Activated CD4-positive, CD25-positive, alpha-beta regulatory T cell (primary cell): ENCODE measurements around the gene KLHL29.

Experiments used
- DNase-seq, 4 experiments: peaks; one replicate each; lab custom pipeline; 2025; lab: John Stamatoyannopoulos, UW

KLHL29 gene

DNA sequence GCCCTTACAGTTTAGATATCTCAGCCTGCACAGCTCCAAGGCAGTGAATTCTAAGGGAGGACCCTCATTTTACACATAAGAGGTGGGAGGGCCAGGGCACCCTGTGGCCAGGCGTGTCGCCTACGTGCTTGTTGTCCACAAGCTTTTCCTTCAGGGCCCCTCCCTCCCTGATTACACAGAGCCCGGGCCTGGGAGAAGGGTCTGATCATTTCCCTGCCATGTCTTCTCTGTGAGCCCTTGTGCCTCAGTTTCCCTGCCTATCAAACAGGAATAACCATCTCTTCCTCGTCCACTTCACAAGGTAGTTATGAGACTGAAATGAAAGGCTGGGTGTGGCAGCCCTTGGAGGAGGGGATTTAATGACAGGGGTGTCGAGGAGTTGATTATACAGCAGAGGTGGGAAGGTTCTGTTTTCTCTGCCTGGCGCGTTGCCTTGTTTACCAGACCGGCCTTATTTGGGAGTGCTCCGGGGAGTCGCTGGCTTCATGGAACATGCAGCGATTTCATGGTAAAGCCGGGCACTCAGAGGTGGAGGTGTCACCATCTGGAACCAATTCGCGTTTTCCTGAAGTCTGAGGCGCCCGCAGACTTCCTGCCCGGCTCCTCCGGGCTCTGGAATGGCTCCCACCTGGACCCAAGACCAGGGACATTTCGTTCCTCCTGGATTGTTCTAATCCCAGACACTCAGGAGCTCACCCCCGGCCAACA is 208.9 kb downstream of the KLHL29 start:
- no peak for DNase-seq

- no peak for DNase-seq
Measured at GRCh38 chr2:23594460-23594825, 209.5 kb downstream of the KLHL29 start.

DNA sequence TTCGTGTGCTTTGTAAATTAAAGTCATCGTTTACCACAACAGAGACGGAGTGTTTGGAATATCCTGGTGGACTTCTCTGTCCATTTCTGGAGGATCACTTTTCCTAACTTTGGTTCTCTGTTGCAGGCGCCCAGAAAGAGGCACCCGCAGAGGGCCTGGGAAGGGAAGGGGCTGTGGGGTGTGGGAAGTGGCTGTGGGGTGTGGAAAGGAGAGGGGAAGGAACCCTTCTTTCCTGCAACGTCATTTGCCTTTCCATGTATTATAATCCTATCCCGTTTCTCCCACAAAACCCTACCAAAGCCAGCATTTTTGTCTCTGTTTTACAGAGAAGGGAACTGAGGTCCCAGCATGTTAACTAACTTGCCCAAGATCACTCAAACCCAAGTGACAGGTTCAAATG is 210.0 kb downstream of the KLHL29 start:
- no peak for DNase-seq

GRCh38 chr2:23595601-23596251 is 210.7 kb downstream of the KLHL29 start:
- DNase-seq = no peak

DNA sequence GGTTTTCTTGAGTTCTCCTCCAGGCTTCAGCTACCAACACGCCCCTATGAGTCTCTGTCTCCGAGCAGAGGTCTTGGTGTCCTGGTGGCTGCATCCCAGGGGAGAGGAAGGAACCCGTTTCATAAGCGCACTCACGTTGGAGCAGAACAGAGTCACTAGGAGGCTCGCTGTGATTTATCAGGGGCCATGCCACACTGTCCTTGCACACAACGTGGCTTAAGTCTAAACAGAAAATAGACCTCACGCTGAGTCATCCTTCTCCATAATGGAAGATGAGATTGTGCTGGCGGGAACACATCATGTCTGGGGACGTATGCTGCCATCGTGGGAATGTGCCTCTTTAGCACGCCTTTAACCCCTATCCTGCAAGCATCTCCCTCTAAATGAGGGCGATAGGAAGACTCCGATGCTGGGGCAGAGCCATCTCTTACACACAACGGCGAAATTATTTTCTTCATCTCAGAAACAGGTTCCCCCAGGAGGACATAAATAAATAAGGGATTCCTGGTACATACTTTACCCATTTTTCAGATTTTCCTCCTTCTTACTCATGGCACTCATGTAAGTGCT is 211.4 kb downstream of the KLHL29 start:
- DNase-seq = no peak

DNA sequence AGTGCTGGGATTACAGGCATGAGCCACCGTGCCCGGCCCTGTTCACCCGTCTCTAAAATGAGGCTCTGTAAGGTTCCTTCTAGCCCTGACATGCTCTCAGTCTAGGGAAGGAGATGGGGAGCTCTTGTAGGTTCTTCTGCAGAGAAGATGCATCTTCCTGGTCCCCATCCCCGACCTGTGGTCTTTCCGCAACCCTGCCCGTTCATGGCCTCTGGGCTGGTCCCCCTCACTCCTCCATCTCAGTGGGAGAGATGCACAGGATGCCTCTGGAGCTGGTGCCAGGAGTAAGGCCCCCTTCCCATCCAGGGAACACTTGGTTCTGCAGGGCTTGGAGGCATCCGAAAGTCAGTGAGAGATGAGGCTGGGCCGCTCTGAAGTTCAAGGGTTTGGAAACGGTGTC is 212.7 kb downstream of the KLHL29 start:
- DNase-seq = no peak

DNA sequence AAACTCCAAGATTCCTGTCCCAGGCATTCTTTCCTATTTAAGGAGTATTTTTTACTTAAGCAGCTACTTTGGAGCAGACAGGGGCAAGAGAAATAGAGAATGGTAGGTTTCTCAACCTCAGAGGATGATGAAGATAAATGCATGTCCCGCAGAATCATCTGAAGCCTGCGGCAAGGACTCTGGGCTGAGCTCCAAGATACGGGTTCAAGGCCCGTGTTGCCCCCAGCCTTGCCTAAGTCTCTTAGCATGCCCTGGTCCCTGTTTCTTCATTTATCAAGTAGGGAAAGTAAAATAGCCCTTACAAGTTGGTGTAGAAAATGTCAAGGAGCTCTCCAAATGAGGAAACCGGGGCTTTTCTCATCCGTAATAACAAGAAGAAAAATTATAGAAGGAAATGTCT is 214.0 kb downstream of the KLHL29 start:
- DNase-seq = no peak

DNA sequence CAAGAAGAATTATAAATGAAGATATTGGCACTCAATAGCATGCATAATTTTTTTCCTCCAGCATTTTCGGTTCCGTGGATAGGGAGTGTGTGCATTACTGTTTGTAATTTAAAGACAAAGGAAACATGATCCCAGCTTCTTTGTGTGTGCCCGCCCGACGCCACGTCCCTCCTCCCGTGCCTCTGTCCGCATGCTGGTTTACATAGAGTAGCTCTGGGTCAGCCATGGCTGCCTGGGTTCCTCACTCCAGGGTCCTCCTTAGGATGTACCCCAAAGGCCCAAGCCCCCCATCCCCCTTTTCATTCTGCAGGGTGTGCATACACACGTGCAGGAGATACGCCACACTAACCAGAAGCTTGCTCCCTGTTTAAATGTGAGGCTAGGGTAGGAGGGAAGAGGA is 214.7 kb downstream of the KLHL29 start:
- no peak for DNase-seq

GRCh38 chr2:23600346-23600745 is 215.4 kb downstream of the KLHL29 start:
- no peak for DNase-seq

DNA sequence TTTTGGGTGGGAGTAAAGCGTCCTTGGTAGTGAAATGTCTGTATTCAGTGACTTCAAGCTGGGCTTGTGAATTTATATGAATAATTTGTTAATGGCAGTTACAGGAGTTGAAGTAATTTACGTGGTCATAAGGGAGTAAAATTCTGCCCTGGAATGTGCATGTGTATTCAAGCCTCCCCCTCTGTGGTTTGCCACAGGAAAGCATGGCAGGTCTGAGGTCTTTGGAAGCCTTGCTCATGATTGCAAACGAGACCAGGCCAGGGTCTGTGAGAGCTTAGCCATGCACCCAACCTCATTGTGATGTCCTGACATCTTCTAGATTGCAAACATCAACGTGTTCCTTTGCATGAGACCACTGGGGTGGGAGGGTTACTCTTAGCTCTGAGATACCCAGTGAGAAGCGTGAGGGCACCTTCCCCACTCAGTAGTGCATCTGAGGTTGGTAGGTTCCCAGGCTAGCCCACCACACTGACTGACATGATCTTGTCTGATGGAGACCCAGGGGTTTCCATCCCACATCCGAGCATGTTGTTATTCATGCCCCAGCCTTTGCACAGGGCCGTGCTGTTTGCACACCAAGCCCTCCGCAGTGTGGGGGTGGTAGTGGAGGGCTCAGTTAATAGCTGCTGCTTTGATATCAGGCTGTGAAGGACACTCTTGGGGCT is 216.5 kb downstream of the KLHL29 start:
- DNase-seq = no peak

- no peak for DNase-seq
Measured at GRCh38 chr2:23602116-23602515, 217.1 kb downstream of the KLHL29 start.

DNA sequence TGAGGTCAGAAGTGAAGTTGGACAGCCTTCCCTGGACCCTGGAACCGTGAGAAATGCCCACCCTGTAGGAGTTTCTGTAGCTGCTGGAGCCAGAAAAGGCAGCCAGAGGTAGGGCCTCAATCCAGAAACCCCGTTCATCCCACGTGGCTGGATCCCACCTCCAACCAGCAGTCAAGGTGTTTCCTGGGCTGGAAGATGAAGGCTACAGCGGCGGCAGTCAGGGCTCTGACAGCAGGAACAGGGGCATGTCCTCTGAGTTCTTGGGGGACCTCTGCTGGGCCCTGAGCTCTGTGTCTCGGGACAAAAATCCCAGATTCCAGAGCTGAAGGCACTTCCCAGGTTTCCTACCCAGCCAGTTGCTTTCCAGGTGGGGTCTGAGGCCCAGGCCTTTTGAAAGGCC is 218.2 kb downstream of the KLHL29 start:
- DNase-seq = no peak

DNA sequence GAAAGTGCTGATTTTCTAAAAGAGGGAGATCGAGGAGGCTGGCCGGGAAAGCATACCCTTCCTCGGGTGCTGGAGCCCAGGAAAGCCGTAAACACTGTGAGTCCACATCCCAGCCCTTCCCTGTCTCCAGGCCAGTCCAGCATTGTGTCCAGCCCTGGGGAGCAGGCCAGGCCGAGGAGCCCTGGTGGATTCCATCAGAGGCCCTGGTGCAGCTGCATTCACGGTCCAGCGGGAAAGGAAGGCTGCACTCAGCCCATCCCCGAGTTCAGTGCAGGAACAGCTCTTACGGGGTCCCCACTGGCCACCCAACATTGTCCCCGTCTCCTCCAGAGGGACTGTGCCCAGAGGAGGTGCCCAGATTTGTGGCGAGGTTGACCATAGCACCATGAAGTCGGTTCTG is 218.6 kb downstream of the KLHL29 start:
- DNase-seq = no peak

GRCh38 chr2:23604731-23605130 is 219.8 kb downstream of the KLHL29 start:
- no peak for DNase-seq

DNA sequence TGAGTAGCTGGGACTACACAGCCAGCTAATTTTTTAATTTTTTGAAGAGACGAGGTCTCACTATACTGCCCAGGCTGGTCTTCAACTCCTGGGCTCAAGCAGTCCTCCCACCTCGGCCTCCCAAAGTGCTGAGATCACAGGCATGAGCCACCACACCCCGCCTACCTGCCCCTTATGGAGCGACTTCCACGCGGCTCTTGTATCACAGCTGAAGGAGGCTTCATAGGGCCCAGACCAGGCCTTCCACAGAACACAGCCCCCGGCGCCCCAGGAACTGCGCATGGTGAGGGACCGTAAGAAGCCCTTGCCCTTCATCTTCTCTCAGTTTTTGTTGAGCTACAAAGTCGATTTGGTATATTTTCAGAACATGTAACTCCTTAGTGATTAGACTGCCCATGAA is 220.3 kb downstream of the KLHL29 start:
- no peak for DNase-seq

- DNase-seq = no peak
Measured at GRCh38 chr2:23606196-23606595, 221.2 kb downstream of the KLHL29 start.

DNA sequence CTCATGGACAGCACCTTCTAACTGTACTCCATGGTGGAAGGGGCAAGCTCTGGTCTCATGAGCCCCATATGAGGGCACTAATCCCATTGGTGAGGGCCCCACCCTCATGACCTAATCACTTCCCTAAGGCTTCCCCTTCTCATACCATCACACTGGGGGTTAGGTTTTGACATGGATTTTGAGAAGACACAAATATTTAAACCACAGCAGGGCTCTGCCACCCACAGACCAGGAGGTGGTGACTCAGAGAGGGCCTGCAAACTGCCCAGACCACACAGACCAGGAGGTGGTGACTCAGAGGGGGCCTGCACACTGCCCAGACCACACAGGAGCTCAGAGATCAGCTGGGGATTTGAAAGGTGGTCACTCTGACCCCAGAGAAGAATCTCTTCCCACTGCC is 222.0 kb downstream of the KLHL29 start:
- no peak for DNase-seq

DNA sequence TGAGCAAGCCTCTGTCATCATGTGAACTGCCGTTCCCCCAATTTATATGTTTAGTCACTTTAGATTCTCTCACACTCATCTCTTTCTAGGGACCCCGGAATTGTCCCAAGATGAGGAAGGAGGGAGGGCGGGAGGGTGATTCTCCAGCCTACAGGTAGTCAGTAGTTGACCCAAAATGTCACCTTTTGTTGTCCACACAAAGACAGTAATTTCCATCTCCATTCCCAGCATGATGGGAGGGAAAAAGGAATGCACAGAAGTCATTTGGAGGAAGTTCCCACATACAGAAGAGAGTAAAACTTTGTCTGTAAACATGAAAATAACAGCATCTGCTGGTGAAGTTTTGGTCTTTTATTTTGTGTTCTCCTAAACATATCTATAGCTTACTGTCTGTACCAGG is 222.9 kb downstream of the KLHL29 start:
- DNase-seq = no peak

DNA sequence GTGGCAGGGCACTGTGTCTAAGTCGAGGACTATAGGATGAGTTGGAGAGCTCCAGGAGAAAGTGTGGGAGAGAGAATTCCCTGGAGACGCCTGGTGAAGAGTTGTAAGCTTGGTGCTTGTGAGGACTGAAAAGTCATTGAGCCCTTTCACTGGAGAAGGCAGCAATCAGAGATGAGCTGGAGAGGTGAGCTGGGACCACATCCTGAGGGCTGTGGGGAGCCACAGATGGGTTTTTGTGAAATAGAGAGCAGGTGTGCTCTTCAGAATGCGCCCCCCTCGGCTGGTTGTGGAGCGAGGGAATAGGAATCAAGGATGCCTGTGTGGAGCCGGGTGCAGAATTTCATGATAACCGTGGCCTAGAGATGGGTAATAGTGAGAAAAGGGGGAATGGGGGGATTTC is 224.3 kb downstream of the KLHL29 start:
- DNase-seq = no peak

- no peak for DNase-seq
Measured at GRCh38 chr2:23611839-23612238, 226.9 kb downstream of the KLHL29 start.

DNA sequence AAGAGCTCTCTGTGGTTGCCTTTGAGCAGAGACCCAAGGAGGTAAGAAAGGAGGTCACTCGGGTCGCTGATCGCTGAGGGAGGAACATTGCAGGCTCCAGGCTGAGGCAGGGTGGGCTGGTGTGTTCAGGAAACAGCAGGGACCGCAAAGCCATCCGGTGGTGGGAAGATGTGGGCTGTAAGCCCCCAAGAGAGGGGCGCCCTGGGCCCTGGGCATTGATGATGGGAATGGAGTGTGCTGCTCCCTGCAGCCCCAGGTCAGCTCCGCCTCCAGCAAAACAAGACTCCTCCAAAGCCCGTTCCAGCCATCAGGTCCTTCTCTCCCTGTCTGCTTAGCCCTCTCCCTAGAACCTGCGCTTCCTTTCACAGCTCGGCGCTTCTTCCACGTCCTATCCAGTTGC is 229.7 kb downstream of the KLHL29 start:
- no peak for DNase-seq

GRCh38 chr2:23615216-23616020 is 230.4 kb downstream of the KLHL29 start:
- no peak for DNase-seq
